Fibroblast of villous mesenchyme (primary cell): ENCODE measurements around the gene MRPS31. TPM values are rescaled to one million over a fixed set of nuclear protein-coding genes. Genes with fewer than 3 reads are reported as not detected.

Experiments
- DNase-seq: peaks from one replicate; pipeline ENCODE4 v3.0.0-alpha.2; 2010; ENCODE audit warnings: low read depth
- H3K4me3 ChIP-seq: 2 replicates; pipeline ENCODE4 v1.5.1; 2011; ENCODE audit warnings: low read depth, mild to moderate bottlenecking, low read length
- total RNA-seq: library from RNA; depleted of rRNA; stranded (reverse); fragments of >200 nt; gene quantifications from 2 replicates; pipeline ENCODE4 v1.2.3, GENCODE V29; 2012
- TF ChIP-seq, protein P1 (sequence below): IDR thresholded peaks from 2 replicates; pipeline ENCODE4 v1.5.1; 2012; ENCODE audit warnings: low read depth, mild to moderate bottlenecking, low read length; ENCODE audit not compliant: insufficient read depth

MRPS31 gene
- total RNA-seq, 1 donor, result 18.1 TPM

DNA sequence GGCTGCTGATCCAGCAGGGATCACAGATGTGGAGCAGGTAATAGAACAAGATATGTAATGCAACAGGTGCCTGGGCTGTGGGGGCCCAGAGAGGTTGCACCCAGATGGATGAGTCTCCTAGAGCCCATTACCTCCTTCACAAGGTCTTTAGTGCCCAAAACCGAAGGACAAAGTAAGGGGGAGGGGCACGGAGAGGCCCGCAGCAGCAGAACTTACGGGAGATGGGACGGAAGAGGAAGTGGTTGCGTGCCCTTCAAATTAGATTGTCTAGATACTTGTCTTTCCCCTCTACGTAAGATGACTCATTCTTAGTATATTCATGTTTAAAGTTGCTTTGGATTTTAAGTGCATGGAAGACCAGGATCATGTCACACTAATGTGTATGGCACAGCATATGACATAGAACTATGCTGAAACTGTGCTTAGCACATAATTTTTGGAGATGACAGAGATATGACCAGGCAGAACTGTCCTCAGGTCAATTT lies 5.7 kb upstream of the MRPS31 start:
- H3K4me3 ChIP-seq, result no peak overlapping the region
- TF ChIP-seq, protein P1, sequence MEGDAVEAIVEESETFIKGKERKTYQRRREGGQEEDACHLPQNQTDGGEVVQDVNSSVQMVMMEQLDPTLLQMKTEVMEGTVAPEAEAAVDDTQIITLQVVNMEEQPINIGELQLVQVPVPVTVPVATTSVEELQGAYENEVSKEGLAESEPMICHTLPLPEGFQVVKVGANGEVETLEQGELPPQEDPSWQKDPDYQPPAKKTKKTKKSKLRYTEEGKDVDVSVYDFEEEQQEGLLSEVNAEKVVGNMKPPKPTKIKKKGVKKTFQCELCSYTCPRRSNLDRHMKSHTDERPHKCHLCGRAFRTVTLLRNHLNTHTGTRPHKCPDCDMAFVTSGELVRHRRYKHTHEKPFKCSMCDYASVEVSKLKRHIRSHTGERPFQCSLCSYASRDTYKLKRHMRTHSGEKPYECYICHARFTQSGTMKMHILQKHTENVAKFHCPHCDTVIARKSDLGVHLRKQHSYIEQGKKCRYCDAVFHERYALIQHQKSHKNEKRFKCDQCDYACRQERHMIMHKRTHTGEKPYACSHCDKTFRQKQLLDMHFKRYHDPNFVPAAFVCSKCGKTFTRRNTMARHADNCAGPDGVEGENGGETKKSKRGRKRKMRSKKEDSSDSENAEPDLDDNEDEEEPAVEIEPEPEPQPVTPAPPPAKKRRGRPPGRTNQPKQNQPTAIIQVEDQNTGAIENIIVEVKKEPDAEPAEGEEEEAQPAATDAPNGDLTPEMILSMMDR, result no peak
- peak; percentile 52 for DNase-seq

DNA sequence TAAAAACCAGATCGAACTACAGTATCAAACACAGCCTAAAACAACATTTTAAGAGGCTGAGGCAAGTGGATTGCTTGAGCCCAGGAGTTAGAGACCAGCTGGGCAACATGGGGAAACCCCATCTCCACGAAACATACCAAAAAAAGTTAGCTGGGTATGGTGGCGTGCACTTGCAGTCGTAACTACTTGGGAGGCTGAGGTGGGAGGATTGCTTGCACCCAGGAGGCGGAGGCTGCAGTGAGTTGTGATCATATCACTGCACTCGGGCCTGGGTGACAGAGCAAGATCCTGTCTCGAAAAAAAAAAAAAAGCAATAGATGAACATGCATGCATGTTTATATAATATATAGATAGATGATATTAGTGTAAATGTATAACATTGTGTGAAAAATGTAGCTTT lies 5.2 kb upstream of the MRPS31 start:
- no peak overlapping the region for H3K4me3 ChIP-seq
- no peak for DNase-seq
- TF ChIP-seq, protein P1, result no peak

DNA sequence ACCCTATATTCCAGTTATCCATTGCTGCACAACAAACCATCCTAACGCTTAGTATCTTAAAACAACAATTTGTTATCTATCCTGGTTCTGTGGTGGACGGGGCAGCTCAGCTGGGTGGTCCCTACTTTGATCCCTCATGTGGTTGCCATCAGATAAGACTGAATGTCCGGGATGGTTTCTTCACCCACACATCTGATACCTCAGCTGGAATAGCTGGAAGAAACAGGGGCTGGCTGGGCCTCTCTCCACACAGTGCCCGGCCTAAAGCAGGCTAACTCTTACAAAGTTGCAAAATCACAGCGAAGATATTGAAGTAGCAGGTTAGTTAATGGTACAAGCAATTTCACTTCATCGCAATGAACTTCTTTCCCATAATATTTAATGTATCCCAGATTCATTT lies 3.7 kb upstream of the MRPS31 start:
- peak; percentile 52 for DNase-seq
- TF ChIP-seq, protein P1, result no peak
- H3K4me3 ChIP-seq, result no peak overlapping the region

DNA sequence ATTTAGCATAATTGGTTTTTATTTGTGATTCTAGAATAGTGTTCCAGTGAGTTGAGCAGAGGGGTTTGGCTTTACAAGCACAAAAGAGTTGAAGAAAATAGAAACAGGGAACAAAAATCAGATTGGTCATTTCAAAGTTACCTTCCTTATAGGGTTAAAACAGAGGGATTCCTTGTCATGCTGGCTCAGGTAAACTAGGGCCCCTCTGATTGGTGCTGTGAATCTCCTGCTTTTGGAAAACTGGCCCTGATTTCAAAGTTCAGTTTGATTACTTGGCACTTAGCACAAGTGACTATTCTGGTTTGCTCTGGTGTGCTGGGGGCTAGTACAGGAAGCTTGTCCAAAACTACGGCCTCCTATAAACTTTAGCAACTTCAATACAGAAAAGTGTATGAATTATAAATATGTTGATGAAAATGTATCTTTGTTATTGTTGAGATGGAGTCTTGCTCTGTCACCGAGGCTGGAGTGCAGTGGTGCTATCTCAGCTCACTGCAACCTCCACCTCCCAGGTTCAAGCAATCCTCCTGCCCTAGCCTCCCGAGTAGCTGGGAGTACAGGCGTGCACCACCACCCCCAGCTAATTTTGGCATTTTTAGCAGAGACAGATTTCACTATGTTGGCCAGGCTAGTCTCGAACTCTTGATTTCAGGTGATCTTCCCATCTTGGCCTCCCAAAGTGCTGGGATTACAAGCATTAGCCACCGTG lies 1.9 kb upstream of the MRPS31 start:
- TF ChIP-seq, protein P1, result no peak
- H3K4me3 ChIP-seq, result no peak overlapping the region
- DNase-seq, result no peak

DNA sequence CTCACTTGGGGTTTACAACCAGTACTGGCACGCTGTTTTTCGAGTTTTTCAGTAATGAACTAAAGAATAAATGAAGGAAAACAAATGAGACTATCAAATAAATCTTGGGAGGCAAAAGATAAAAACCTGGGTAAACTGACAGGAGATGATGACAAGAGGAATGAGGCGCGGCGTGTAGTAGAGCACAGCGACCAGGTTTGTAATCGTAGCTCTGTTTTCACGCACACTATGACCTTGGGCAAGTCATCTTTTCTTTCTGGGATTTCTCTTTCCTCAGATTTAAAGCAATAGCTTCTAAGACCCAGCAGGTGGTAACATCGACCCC lies 419 bp downstream of the MRPS31 start:
- TF ChIP-seq, protein P1, result no peak
- H3K4me3 ChIP-seq, result peak overlapping the region; percentile 99
- DNase-seq, result no peak

DNA sequence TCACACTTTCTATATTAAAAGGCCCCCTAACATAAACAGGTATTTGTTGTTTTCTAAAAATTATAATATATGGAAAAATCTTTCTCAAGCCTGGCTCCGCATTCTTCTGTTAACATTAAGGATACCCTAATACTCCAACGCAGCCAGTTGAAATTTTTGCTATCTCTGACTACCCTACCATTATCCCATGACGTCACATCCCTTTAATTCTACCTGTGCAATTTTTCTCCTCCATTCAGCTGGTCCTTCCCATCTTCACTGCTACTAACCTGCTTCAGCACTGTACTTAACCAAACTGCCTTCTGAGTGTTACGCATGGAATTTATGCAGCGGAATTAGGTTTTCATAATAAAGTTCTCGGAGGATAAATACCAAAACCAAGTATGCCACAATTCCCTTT lies 1.0 kb downstream of the MRPS31 start:
- TF ChIP-seq, protein P1, result no peak
- DNase-seq, result no peak
- peak overlapping the region; percentile 99 for H3K4me3 ChIP-seq

DNA sequence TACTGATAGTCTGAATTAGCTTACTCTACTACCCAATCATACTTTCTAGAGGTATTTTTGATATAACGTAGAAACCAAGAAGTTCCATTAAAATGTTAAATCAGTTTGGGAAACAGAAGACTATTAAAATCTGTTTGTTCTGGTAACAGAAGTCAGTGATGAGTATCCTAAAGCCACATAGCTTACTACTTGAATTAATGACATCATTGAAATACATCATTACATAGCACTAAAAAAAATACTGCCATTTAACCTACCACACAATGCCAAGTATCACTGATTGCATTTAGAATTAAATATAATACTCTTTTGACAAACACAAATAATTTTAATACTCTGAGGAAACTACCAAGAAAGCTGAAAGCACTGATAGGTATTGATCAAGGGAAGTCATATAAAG lies 5.4 kb downstream of the MRPS31 start:
- no peak for DNase-seq
- TF ChIP-seq, protein P1, result no peak
- no peak overlapping the region for H3K4me3 ChIP-seq
